Fibroblast of the aortic adventitia (primary cell): ENCODE measurements around the gene NEURL4. TPM values are rescaled to one million over a fixed set of nuclear protein-coding genes. Genes with fewer than 3 reads are reported as not detected.

Experiments used
- DNase-seq: peaks from one replicate; pipeline ENCODE4 v3.0.0-alpha.2; 2010; ENCODE audit warnings: low read depth
- H3K4me3 ChIP-seq: 2 replicates; pipeline ENCODE4 v1.5.1; 2011; ENCODE audit warnings: low read depth, mild to moderate bottlenecking, control low read depth, low read length, moderate library complexity
- CTCF ChIP-seq: IDR thresholded peaks from 2 replicates; pipeline ENCODE4 v1.5.1; 2011; ENCODE audit warnings: mild to moderate bottlenecking, low read length, control low read depth, inconsistent platforms; ENCODE audit not compliant: insufficient read depth
- total RNA-seq: library from RNA; depleted of rRNA; stranded (reverse); fragments of >200 nt; gene quantifications from 2 replicates; pipeline ENCODE4 v1.2.3, GENCODE V29; 2012; ENCODE audit warnings: low replicate concordance

NEURL4 gene
- total RNA-seq, 1 donor = 17.4 TPM

GRCh38 chr17:7323731-7324437, 5.3 kb downstream of the NEURL4 start:
- no peak overlapping the region for H3K4me3 ChIP-seq
- peak; percentile 31 for DNase-seq
- TF ChIP-seq CTCF = peak; percentile 92

GRCh38 chr17:7322520-7323194, 6.5 kb downstream of the NEURL4 start:
- no peak for DNase-seq
- H3K4me3 ChIP-seq = no peak overlapping the region
- no peak for TF ChIP-seq CTCF

GRCh38 chr17:7321466-7321865, 7.7 kb downstream of the NEURL4 start:
- H3K4me3 ChIP-seq = no peak overlapping the region
- no peak for DNase-seq
- no peak for TF ChIP-seq CTCF

- TF ChIP-seq CTCF = no peak
- H3K4me3 ChIP-seq = no peak overlapping the region
- no peak for DNase-seq
Observed at GRCh38 chr17:7318121-7318860, 10.8 kb downstream of the NEURL4 start.

GRCh38 chr17:7317161-7317803, 11.9 kb downstream of the NEURL4 start:
- H3K4me3 ChIP-seq = no peak overlapping the region
- DNase-seq = no peak
- no peak for TF ChIP-seq CTCF

- H3K4me3 ChIP-seq = peak overlapping the region; percentile 90
- DNase-seq = no peak
- no peak for TF ChIP-seq CTCF
Observed at GRCh38 chr17:7315570-7316235, 13.4 kb downstream of the NEURL4 start.
